Upper lobe of left lung (tissue), 4 donors: ENCODE data around the gene BMPR1B.

Experiments used
- CTCF ChIP-seq, 6 experiments: fragments of 450-650 bp in 4 of 6; fragments of 200-600 bp in 2 of 6; sonication (generic) in 2 of 6; IDR thresholded peaks; one replicate each; pipeline ENCODE4 v1.5.1; 2016 to 2019; ENCODE audit warnings: antibody characterized with exemption in 6 of 6
- EP300 ChIP-seq, 4 donors: sonication (generic); formaldehyde crosslinking; IDR thresholded peaks; one replicate each; pipeline ENCODE4 v1.5.1; 2017; ENCODE audit warnings: antibody characterized with exemption in 4 of 4, control low read depth in 2 of 4
- POLR2A ChIP-seq, 4 donors: fragments of 450-650 bp; IDR thresholded peaks; one replicate each; pipeline ENCODE4 v1.5.1; 2016 to 2017; ENCODE audit warnings: antibody characterized with exemption in 4 of 4, mild to moderate bottlenecking in 2 of 4
- POLR2AphosphoS5 ChIP-seq, 2 donors: sonication (generic); formaldehyde crosslinking; IDR thresholded peaks; one replicate each; pipeline ENCODE4 v1.5.1; 2017; ENCODE audit warnings: antibody characterized with exemption in 2 of 2

- TF ChIP-seq CTCF (IDR thresholded peaks at IDR 0.05) = no peak
- TF ChIP-seq POLR2AphosphoS5 (IDR thresholded peaks at IDR 0.05) = no peak
- no peak for TF ChIP-seq POLR2A (IDR thresholded peaks at IDR 0.05)
- TF ChIP-seq EP300 (IDR thresholded peaks at IDR 0.05) = no peak
Measured at GRCh38 chr4:94798808-94799207, 41.1 kb downstream of the BMPR1B start.
